Neural progenitor cell (in vitro differentiated cells): ENCODE results near the gene SSBP3. TPM values are rescaled to one million over a fixed set of nuclear protein-coding genes. Genes with fewer than 3 reads are reported as not detected.

ENCODE experiments used
- DNase-seq: peaks from one replicate; pipeline ENCODE4 v3.0.0-alpha.2; 2016; ENCODE audit warnings: low spot score
- H2AFZ ChIP-seq: fragments of 200-600 bp; sonication (generic); replicated peaks from 2 replicates; pipeline ENCODE4 v1.6.1; 2016; ENCODE audit warnings: antibody characterized with exemption
- H3F3A ChIP-seq: fragments of 200-600 bp; sonication (generic); 2 replicates; pipeline ENCODE4 v1.6.1; 2016; ENCODE audit warnings: antibody characterized with exemption, low read depth
- H3K27ac ChIP-seq: fragments of 200-600 bp; sonication (generic); 2 replicates; pipeline ENCODE4 v1.5.1; 2016; ENCODE audit warnings: mild to moderate bottlenecking
- H3K27me3 ChIP-seq: fragments of 200-600 bp; sonication (generic); 2 replicates; pipeline ENCODE4 v1.6.1; 2016; ENCODE audit warnings: mild to moderate bottlenecking, moderate library complexity
- H3K36me3 ChIP-seq: fragments of 200-600 bp; sonication (generic); 2 replicates; pipeline ENCODE4 v1.5.1; 2016
- H3K4me1 ChIP-seq: fragments of 200-600 bp; sonication (generic); 2 replicates; pipeline ENCODE4 v1.6.1; 2016; ENCODE audit warnings: mixed run types
- H3K4me2 ChIP-seq: fragments of 200-600 bp; sonication (generic); 2 replicates; pipeline ENCODE4 v1.6.1; 2016
- H3K4me3 ChIP-seq: fragments of 200-600 bp; sonication (generic); 2 replicates; pipeline ENCODE4 v1.5.1; 2016
- H3K79me2 ChIP-seq: fragments of 200-600 bp; sonication (generic); 2 replicates; pipeline ENCODE4 v1.6.1; 2016; ENCODE audit warnings: low read depth
- H3K9ac ChIP-seq: fragments of 200-600 bp; sonication (generic); 2 replicates; pipeline ENCODE4 v1.6.1; 2016
- H3K9me3 ChIP-seq: fragments of 200-600 bp; sonication (generic); 2 replicates; pipeline ENCODE4 v1.5.1; 2016; ENCODE audit warnings: low read depth
- H4K20me1 ChIP-seq: fragments of 200-600 bp; sonication (generic); 2 replicates; pipeline ENCODE4 v1.6.1; 2016; ENCODE audit warnings: low read depth
- H3K27ac Mint-ChIP-seq: 3 replicates; pipeline ENCODE4 v1.8.0; 2021; ENCODE audit warnings: mixed read lengths
- H3K27me3 Mint-ChIP-seq: 2 replicates; pipeline ENCODE4 v1.8.0; 2022; ENCODE audit warnings: low read depth, mild to moderate bottlenecking, inconsistent platforms, moderate library complexity, mixed read lengths; ENCODE audit not compliant: insufficient read depth
- H3K36me3 Mint-ChIP-seq: 3 replicates; pipeline ENCODE4 v1.8.0; 2021; ENCODE audit warnings: mixed read lengths
- H3K4me1 Mint-ChIP-seq: 3 replicates; pipeline ENCODE4 v1.8.0; 2021; ENCODE audit warnings: mixed read lengths
- H3K4me3 Mint-ChIP-seq: 3 replicates; pipeline ENCODE4 v1.8.0; 2021; ENCODE audit warnings: mild to moderate bottlenecking, moderate library complexity, mixed read lengths
- H3K9me3 Mint-ChIP-seq: 3 replicates; pipeline ENCODE4 v1.8.0; 2020; ENCODE audit warnings: mixed read lengths
- EZH2 ChIP-seq: fragments of 200-600 bp; sonication (generic); IDR thresholded peaks from 2 replicates; pipeline ENCODE4 v1.6.1; 2017; ENCODE audit warnings: antibody characterized with exemption, mild to moderate bottlenecking, moderate library complexity
- EZH2phosphoT487 ChIP-seq: fragments of 200-600 bp; sonication (generic); IDR thresholded peaks from 2 replicates; pipeline ENCODE4 v1.6.1; 2017; ENCODE audit warnings: antibody characterized with exemption
- total RNA-seq: library from RNA; depleted of rRNA; stranded (reverse); fragments of >200 nt; gene quantifications from 2 replicates; pipeline ENCODE4 v1.2.3, GENCODE V29; 2015; ENCODE audit warnings: low replicate concordance
- TF ChIP-seq, protein P1 (sequence below): fragments of 200-600 bp; sonication (generic); IDR thresholded peaks from 2 replicates; pipeline ENCODE4 v1.5.1; 2017; ENCODE audit warnings: antibody characterized with exemption, mild to moderate bottlenecking

The SSBP3 gene
- total RNA-seq, 1 donor from 2014 or later = 53.0 TPM

- no peak for DNase-seq
- TF ChIP-seq EZH2phosphoT487 = no peak
- TF ChIP-seq, protein P1, sequence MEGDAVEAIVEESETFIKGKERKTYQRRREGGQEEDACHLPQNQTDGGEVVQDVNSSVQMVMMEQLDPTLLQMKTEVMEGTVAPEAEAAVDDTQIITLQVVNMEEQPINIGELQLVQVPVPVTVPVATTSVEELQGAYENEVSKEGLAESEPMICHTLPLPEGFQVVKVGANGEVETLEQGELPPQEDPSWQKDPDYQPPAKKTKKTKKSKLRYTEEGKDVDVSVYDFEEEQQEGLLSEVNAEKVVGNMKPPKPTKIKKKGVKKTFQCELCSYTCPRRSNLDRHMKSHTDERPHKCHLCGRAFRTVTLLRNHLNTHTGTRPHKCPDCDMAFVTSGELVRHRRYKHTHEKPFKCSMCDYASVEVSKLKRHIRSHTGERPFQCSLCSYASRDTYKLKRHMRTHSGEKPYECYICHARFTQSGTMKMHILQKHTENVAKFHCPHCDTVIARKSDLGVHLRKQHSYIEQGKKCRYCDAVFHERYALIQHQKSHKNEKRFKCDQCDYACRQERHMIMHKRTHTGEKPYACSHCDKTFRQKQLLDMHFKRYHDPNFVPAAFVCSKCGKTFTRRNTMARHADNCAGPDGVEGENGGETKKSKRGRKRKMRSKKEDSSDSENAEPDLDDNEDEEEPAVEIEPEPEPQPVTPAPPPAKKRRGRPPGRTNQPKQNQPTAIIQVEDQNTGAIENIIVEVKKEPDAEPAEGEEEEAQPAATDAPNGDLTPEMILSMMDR = no peak
- TF ChIP-seq EZH2 = no peak
- Histone ChIP-seq H3F3A (peaks cover 44% of the 10 kb centered on the region), H3K4me1 (peaks cover 83% of the 10 kb centered on the region), H3K27ac (no peak overlapping the region), H3K36me3 (no peaks in the 10 kb centered on the region), H3K9ac (no peak overlapping the region), H4K20me1 (peaks cover 100% of the 10 kb centered on the region), H3K4me2 (peak overlapping the region; percentile 47), H3K9me3 (no peaks in the 10 kb centered on the region), H3K4me3 (no peak overlapping the region), H2AFZ (no peak overlapping the region), H3K27me3 (no peaks in the 10 kb centered on the region), H3K79me2 (peaks cover 100% of the 10 kb centered on the region)
- Mint-ChIP-seq H3K27me3 (no peaks in the 10 kb centered on the region), H3K36me3 (peaks cover under 1% of the 10 kb centered on the region), H3K27ac (peak overlapping the region; percentile 47), H3K4me3 (peak overlapping the region; percentile 52), H3K9me3 (no peaks in the 10 kb centered on the region), H3K4me1 (peaks cover 99% of the 10 kb centered on the region)
Observed at GRCh38 chr1:54326543-54327385, 79.4 kb downstream of the SSBP3 start.

DNA sequence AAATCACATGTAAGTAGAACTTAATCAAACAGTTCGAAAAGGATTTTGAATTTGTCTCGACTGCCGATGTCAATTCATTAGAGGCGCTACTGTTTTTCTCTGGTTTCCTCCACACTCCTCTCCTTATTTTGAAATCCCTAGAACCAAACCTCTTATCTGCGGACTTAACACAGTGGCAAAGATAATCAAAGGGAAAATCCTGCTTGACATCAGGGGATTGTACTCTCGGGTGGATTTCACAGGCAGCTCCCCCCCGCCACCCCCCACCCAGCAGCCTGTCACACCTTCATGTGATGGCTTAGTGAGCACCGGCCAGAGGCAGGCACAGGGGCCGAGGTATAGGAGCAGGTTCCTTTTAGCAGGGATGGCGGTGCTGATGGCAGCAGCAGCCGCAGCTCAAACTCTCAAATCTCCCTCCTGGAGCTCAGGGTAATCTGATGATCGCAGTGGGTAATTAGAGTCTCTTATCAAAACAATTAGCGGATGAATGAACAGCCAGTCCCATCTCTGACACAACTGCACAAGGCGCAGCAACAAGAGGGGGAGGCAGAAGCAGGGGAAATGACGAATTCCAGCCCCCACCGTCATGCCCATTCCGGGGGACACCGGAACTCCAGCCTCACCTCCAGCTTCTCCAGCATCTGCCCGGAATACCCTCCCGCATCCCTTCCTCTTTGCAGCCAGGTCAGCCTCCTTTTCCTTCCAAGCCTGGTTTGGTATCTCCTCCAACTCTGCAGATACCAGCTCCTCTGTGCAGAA is 80.3 kb downstream of the SSBP3 start:
- Mint-ChIP-seq H3K9me3 (no peaks in the 10 kb centered on the region), H3K27ac (peak overlapping the region; percentile 47), H3K36me3 (peaks cover 3% of the 10 kb centered on the region), H3K4me3 (no peak overlapping the region), H3K4me1 (peaks cover 95% of the 10 kb centered on the region), H3K27me3 (peaks cover 2% of the 10 kb centered on the region)
- Histone ChIP-seq H3K36me3 (no peaks in the 10 kb centered on the region), H3K4me3 (no peak overlapping the region), H4K20me1 (peaks cover 100% of the 10 kb centered on the region), H3F3A (peaks cover 44% of the 10 kb centered on the region), H2AFZ (no peak overlapping the region), H3K27ac (no peak overlapping the region), H3K79me2 (peaks cover 100% of the 10 kb centered on the region), H3K9me3 (no peaks in the 10 kb centered on the region), H3K4me2 (peak overlapping the region; percentile 43), H3K9ac (no peak overlapping the region), H3K27me3 (no peaks in the 10 kb centered on the region), H3K4me1 (peaks cover 74% of the 10 kb centered on the region)
- TF ChIP-seq, protein P1 = no peak
- TF ChIP-seq EZH2phosphoT487 = no peak
- TF ChIP-seq EZH2 = no peak
- DNase-seq = no peak

GRCh38 chr1:54325284-54325683 is 80.9 kb downstream of the SSBP3 start:
- H3K27me3 ChIP-seq = no peaks in the 10 kb centered on the region
- H3K27me3 Mint-ChIP-seq = peaks cover 2% of the 10 kb centered on the region
- peaks cover 95% of the 10 kb centered on the region for H3K4me1 Mint-ChIP-seq
- no peak overlapping the region for H3K4me3 Mint-ChIP-seq
- peaks cover 100% of the 10 kb centered on the region for H3K79me2 ChIP-seq
- peaks cover 68% of the 10 kb centered on the region for H3K4me1 ChIP-seq
- no peak overlapping the region for H2AFZ ChIP-seq
- TF ChIP-seq EZH2phosphoT487 (no peak), EZH2 (no peak)
- TF ChIP-seq, protein P1 = no peak
- no peak overlapping the region for H3K27ac ChIP-seq
- H3K4me2 ChIP-seq = peak overlapping the region; percentile 12
- H3K36me3 Mint-ChIP-seq = peaks cover 9% of the 10 kb centered on the region
- H4K20me1 ChIP-seq = peaks cover 100% of the 10 kb centered on the region
- no peaks in the 10 kb centered on the region for H3K9me3 ChIP-seq
- no peaks in the 10 kb centered on the region for H3K9me3 Mint-ChIP-seq
- H3K36me3 ChIP-seq = no peaks in the 10 kb centered on the region
- H3K4me3 ChIP-seq = no peak overlapping the region
- H3K27ac Mint-ChIP-seq = peak overlapping the region; percentile 54
- peaks cover 44% of the 10 kb centered on the region for H3F3A ChIP-seq
- H3K9ac ChIP-seq = no peak overlapping the region
- DNase-seq = no peak
